ENCODE measurements around the gene TAGLN3. TPM values are rescaled to one million over a fixed set of nuclear protein-coding genes. Genes with fewer than 3 reads are reported as not detected.

TAGLN3 gene
- total and polyA plus RNA-seq, 2 donors (not counting 1 experiment from before 2014, with no cell fraction given) = 0.10 to 0.33 TPM

- peak in 1 of 2 donors; percentile 41 for DNase-seq (ENCODE audit: low read depth in 2 of 2)
- H3K4me3 ChIP-seq (replicated peaks in 1 of 4; ENCODE audit: control extremely low read depth in 1 of 4, insufficient read depth in 1 of 4, low read depth in 3 of 4, low read length in 4 of 4) = no peak overlapping the region
- H3K27me3 ChIP-seq (ENCODE audit: control insufficient read depth, insufficient read depth, low read length) = no peaks in the 10 kb centered on the region
- no peaks in the 10 kb centered on the region for H3K9me3 ChIP-seq (ENCODE audit: control insufficient read depth, insufficient read depth, low read depth, low read length)
- TF ChIP-seq EZH2 (IDR thresholded peaks at IDR 0.05; ENCODE audit: low read length, missing control alignments) = no peak
- TF ChIP-seq CTCF (conservative IDR thresholded peaks at IDR 0.05 in 1 of 2, IDR thresholded peaks at IDR 0.05 in 1 of 2; ENCODE audit: low read depth in 1 of 2, low read length in 2 of 2) = no peak
- no peak overlapping the region for H3K9ac ChIP-seq (ENCODE audit: insufficient read depth, low read length)
- H3K4me1 ChIP-seq (ENCODE audit: control insufficient read depth, extremely low read depth, insufficient read depth, low read length) = no peaks in the 10 kb centered on the region
- no peak overlapping the region for H2AFZ ChIP-seq (ENCODE audit: low read length)
- no peaks in the 10 kb centered on the region for H3K79me2 ChIP-seq (ENCODE audit: control insufficient read depth, insufficient read depth, low read length)
- no peak overlapping the region for H3K4me2 ChIP-seq (ENCODE audit: extremely low read depth, insufficient read depth, low read length)
- H4K20me1 ChIP-seq (ENCODE audit: control insufficient read depth, extremely low read depth, insufficient read depth, low read length) = no peaks in the 10 kb centered on the region
- H3K27ac ChIP-seq (ENCODE audit: insufficient read depth, low read length) = no peak overlapping the region
- H3K36me3 ChIP-seq (ENCODE audit: control insufficient read depth, insufficient read depth, low read length) = no peaks in the 10 kb centered on the region
Measured at GRCh38 chr3:112010636-112011035, 11.9 kb downstream of the TAGLN3 start.

- H3K27me3 ChIP-seq (ENCODE audit: control insufficient read depth, insufficient read depth, low read length) = no peaks in the 10 kb centered on the region
- H3K27ac ChIP-seq (ENCODE audit: insufficient read depth, low read length) = no peak overlapping the region
- H3K4me2 ChIP-seq (ENCODE audit: extremely low read depth, insufficient read depth, low read length) = no peak overlapping the region
- DNase-seq (ENCODE audit: low read depth in 2 of 2) = no peak
- H3K79me2 ChIP-seq (ENCODE audit: control insufficient read depth, insufficient read depth, low read length) = no peaks in the 10 kb centered on the region
- no peaks in the 10 kb centered on the region for H3K36me3 ChIP-seq (ENCODE audit: control insufficient read depth, insufficient read depth, low read length)
- H3K4me3 ChIP-seq (replicated peaks in 1 of 4; ENCODE audit: control extremely low read depth in 1 of 4, insufficient read depth in 1 of 4, low read depth in 3 of 4, low read length in 4 of 4) = no peak overlapping the region
- no peaks in the 10 kb centered on the region for H3K4me1 ChIP-seq (ENCODE audit: control insufficient read depth, extremely low read depth, insufficient read depth, low read length)
- no peak overlapping the region for H3K9ac ChIP-seq (ENCODE audit: insufficient read depth, low read length)
- no peak for TF ChIP-seq EZH2 (IDR thresholded peaks at IDR 0.05; ENCODE audit: low read length, missing control alignments)
- no peak for TF ChIP-seq CTCF (conservative IDR thresholded peaks at IDR 0.05 in 1 of 2, IDR thresholded peaks at IDR 0.05 in 1 of 2; ENCODE audit: low read depth in 1 of 2, low read length in 2 of 2)
- no peak overlapping the region for H2AFZ ChIP-seq (ENCODE audit: low read length)
- H3K9me3 ChIP-seq (ENCODE audit: control insufficient read depth, insufficient read depth, low read depth, low read length) = no peaks in the 10 kb centered on the region
- no peaks in the 10 kb centered on the region for H4K20me1 ChIP-seq (ENCODE audit: control insufficient read depth, extremely low read depth, insufficient read depth, low read length)
Measured at GRCh38 chr3:112011376-112011940, 12.7 kb downstream of the TAGLN3 start.

- H3K9me3 ChIP-seq (ENCODE audit: control insufficient read depth, insufficient read depth, low read depth, low read length) = no peaks in the 10 kb centered on the region
- TF ChIP-seq CTCF (conservative IDR thresholded peaks at IDR 0.05 in 1 of 2, IDR thresholded peaks at IDR 0.05 in 1 of 2; ENCODE audit: low read depth in 1 of 2, low read length in 2 of 2) (no peak), EZH2 (IDR thresholded peaks at IDR 0.05; ENCODE audit: low read length, missing control alignments) (no peak)
- H3K36me3 ChIP-seq (ENCODE audit: control insufficient read depth, insufficient read depth, low read length) = no peaks in the 10 kb centered on the region
- no peak overlapping the region for H3K4me3 ChIP-seq (replicated peaks in 1 of 4; ENCODE audit: control extremely low read depth in 1 of 4, insufficient read depth in 1 of 4, low read depth in 3 of 4, low read length in 4 of 4)
- no peaks in the 10 kb centered on the region for H4K20me1 ChIP-seq (ENCODE audit: control insufficient read depth, extremely low read depth, insufficient read depth, low read length)
- DNase-seq (ENCODE audit: low read depth in 2 of 2) = no peak
- no peaks in the 10 kb centered on the region for H3K27me3 ChIP-seq (ENCODE audit: control insufficient read depth, insufficient read depth, low read length)
- H3K4me2 ChIP-seq (ENCODE audit: extremely low read depth, insufficient read depth, low read length) = no peak overlapping the region
- H3K4me1 ChIP-seq (ENCODE audit: control insufficient read depth, extremely low read depth, insufficient read depth, low read length) = no peaks in the 10 kb centered on the region
- no peak overlapping the region for H2AFZ ChIP-seq (ENCODE audit: low read length)
- H3K27ac ChIP-seq (ENCODE audit: insufficient read depth, low read length) = no peak overlapping the region
- no peaks in the 10 kb centered on the region for H3K79me2 ChIP-seq (ENCODE audit: control insufficient read depth, insufficient read depth, low read length)
- no peak overlapping the region for H3K9ac ChIP-seq (ENCODE audit: insufficient read depth, low read length)
Measured at GRCh38 chr3:112012205-112012992, 13.7 kb downstream of the TAGLN3 start.
